Spleen (tissue), 7 donors: Measurements from ENCODE around the gene MYO16.

Experiments
- CTCF ChIP-seq, 11 experiments: fragments of 200-600 bp in 7 of 11; fragments of 450-650 bp in 4 of 11; sonication (generic) in 4 of 11; IDR thresholded peaks in 8 of 11; conservative IDR thresholded peaks in 3 of 11; 1 replicate in 7 of 11; 2 replicates in 4 of 11; pipeline versions ENCODE4 v1.4.0 to v1.8.0; 2016 to 2021; ENCODE audit warnings: antibody characterized with exemption in 11 of 11, inconsistent platforms in 4 of 11, mild to moderate bottlenecking in 1 of 11
- POLR2AphosphoS5 ChIP-seq, 3 donors: sonication (generic); formaldehyde crosslinking; IDR thresholded peaks; one replicate each; pipeline ENCODE4 v1.5.1; 2017; ENCODE audit warnings: antibody characterized with exemption in 3 of 3
- donor health status: DM: no; HTN: no; CAD: no; lungs with moderate emphysema.
- donor health status: DM: no; HTN: no; CAD: no.
- donor health status: DM: no; HTN: no; CAD: no.

GRCh38 chr13:109058087-109058486, 428.7 kb downstream of the MYO16 start:
- TF ChIP-seq CTCF (IDR thresholded peaks at IDR 0.05 in 8 of 11, conservative IDR thresholded peaks at IDR 0.05 in 3 of 11), result no peak
- no peak for TF ChIP-seq POLR2AphosphoS5 (IDR thresholded peaks at IDR 0.05)
